HEK293 (cell line): ENCODE results near the gene MPV17L2.

ENCODE experiments used
- CTCF ChIA-PET: fragments of 350-600 bp; formaldehyde crosslinking; extraction: SDS; loops from one replicate; lab custom pipeline; 2021; ENCODE audit warnings: antibody characterized with exemption; lab: Yijun Ruan, JAX
- POLR2A ChIA-PET: fragments of 300-600 bp; formaldehyde crosslinking; extraction: SDS; loops from one replicate; lab custom pipeline; 2020; ENCODE audit warnings: antibody characterized with exemption, inconsistent platforms; lab: Yijun Ruan, JAX
- H3K27ac ChIP-seq: fragments of 200-500 bp; sonication (Bioruptor generic); 2 replicates; pipeline ENCODE4 v1.5.1; 2014; ENCODE audit warnings: low read depth, low read length, control low read depth, inconsistent platforms; ENCODE audit errors: extremely low read depth
- H3K36me3 ChIP-seq, 2 experiments: fragments of 200-500 bp in 1 of 2; sonication (Bioruptor generic) in 1 of 2; 1 replicate in 1 of 2; 2 replicates in 1 of 2; pipeline ENCODE4 v1.5.1; 2014 to 2017; ENCODE audit warnings: inconsistent platforms in 2 of 2, low read length in 2 of 2; ENCODE audit not compliant: control insufficient read depth in 2 of 2, insufficient read depth in 1 of 2
- H3K4me1 ChIP-seq: fragments of 200-500 bp; sonication (Bioruptor generic); 2 replicates; pipeline ENCODE4 v1.5.1; 2014; ENCODE audit warnings: mild to moderate bottlenecking, low read length, inconsistent platforms; ENCODE audit not compliant: control insufficient read depth, insufficient read depth
- H3K4me3 ChIP-seq: 2 replicates; pipeline ENCODE4 v1.5.1; 2011; ENCODE audit warnings: low read depth, mild to moderate bottlenecking, control low read depth, low read length, moderate library complexity
- H3K9me3 ChIP-seq: fragments of 200-500 bp; sonication (Bioruptor generic); 2 replicates; pipeline ENCODE4 v1.5.1; 2014; ENCODE audit warnings: low read depth, low read length, inconsistent platforms; ENCODE audit not compliant: control insufficient read depth, insufficient read depth
- INSM2 ChIP-seq: fragments of 450-650 bp; formaldehyde crosslinking; IDR thresholded peaks from 2 replicates; pipeline ENCODE4 v1.5.1; 2016; ENCODE audit warnings: missing biosample characterization, missing genetic modification characterization
- KLF9 ChIP-seq: fragments of 450-650 bp; formaldehyde crosslinking; IDR thresholded peaks from 2 replicates; pipeline ENCODE4 v1.5.1; 2016; ENCODE audit warnings: missing biosample characterization, missing genetic modification characterization, low read depth
- YY1 ChIP-seq: fragments of 450-650 bp; formaldehyde crosslinking; IDR thresholded peaks from 2 replicates; pipeline ENCODE4 v1.5.1; 2018; ENCODE audit warnings: missing biosample characterization, missing genetic modification characterization
- ZBTB17 ChIP-seq: fragments of 450-650 bp; formaldehyde crosslinking; IDR thresholded peaks from 2 replicates; pipeline ENCODE4 v1.5.1; 2016; ENCODE audit warnings: missing biosample characterization, missing genetic modification characterization
- ZFP3 ChIP-seq: fragments of 450-650 bp; formaldehyde crosslinking; IDR thresholded peaks from 2 replicates; pipeline ENCODE4 v1.5.1; 2016; ENCODE audit warnings: low read depth, missing biosample characterization, missing genetic modification characterization
- ZFP69B ChIP-seq: fragments of 450-650 bp; formaldehyde crosslinking; IDR thresholded peaks from 2 replicates; pipeline ENCODE4 v1.5.1; 2016; ENCODE audit warnings: missing biosample characterization, missing genetic modification characterization
- ZNF19 ChIP-seq: fragments of 450-650 bp; formaldehyde crosslinking; IDR thresholded peaks from 2 replicates; pipeline ENCODE4; 2016; ENCODE audit warnings: missing biosample characterization, missing genetic modification characterization, low read depth
- ZNF221 ChIP-seq: fragments of 450-650 bp; formaldehyde crosslinking; IDR thresholded peaks from 2 replicates; pipeline ENCODE4 v1.5.1; 2017; ENCODE audit warnings: missing biosample characterization, missing genetic modification characterization, borderline replicate concordance
- ZNF26 ChIP-seq: fragments of 450-650 bp; formaldehyde crosslinking; IDR thresholded peaks from 2 replicates; pipeline ENCODE4 v1.5.1; 2016; ENCODE audit warnings: missing biosample characterization, missing genetic modification characterization
- ZNF324 ChIP-seq: fragments of 450-650 bp; formaldehyde crosslinking; IDR thresholded peaks from 2 replicates; pipeline ENCODE4 v1.5.1; 2016; ENCODE audit warnings: missing biosample characterization, missing genetic modification characterization
- ZNF404 ChIP-seq: fragments of 450-650 bp; formaldehyde crosslinking; IDR thresholded peaks from 2 replicates; pipeline ENCODE4 v1.5.1; 2017; ENCODE audit warnings: missing biosample characterization, missing genetic modification characterization
- ZNF423 ChIP-seq: fragments of 450-650 bp; formaldehyde crosslinking; IDR thresholded peaks from 2 replicates; pipeline ENCODE4 v1.5.1; 2016; ENCODE audit warnings: missing biosample characterization, missing genetic modification characterization
- ZNF426 ChIP-seq: fragments of 450-650 bp; formaldehyde crosslinking; IDR thresholded peaks from 2 replicates; pipeline ENCODE4 v1.5.1; 2017; ENCODE audit warnings: missing biosample characterization, missing genetic modification characterization, mild to moderate bottlenecking, inconsistent platforms, moderate library complexity
- ZNF433 ChIP-seq: fragments of 450-650 bp; formaldehyde crosslinking; IDR thresholded peaks from 2 replicates; pipeline ENCODE4 v1.5.1; 2016; ENCODE audit warnings: missing biosample characterization, missing genetic modification characterization, low read depth
- ZNF48 ChIP-seq: fragments of 450-650 bp; formaldehyde crosslinking; IDR thresholded peaks from 2 replicates; pipeline ENCODE4 v1.5.1; 2016; ENCODE audit warnings: missing biosample characterization, missing genetic modification characterization
- ZNF544 ChIP-seq: fragments of 450-650 bp; formaldehyde crosslinking; IDR thresholded peaks from 2 replicates; pipeline ENCODE4 v1.5.0; 2017; ENCODE audit warnings: missing biosample characterization, missing genetic modification characterization
- ZNF600 ChIP-seq: fragments of 450-650 bp; formaldehyde crosslinking; IDR thresholded peaks from 2 replicates; pipeline ENCODE4 v1.5.1; 2016; ENCODE audit warnings: missing biosample characterization, missing genetic modification characterization
- ZNF610 ChIP-seq: fragments of 450-650 bp; formaldehyde crosslinking; IDR thresholded peaks from 2 replicates; pipeline ENCODE4 v1.5.1; 2016; ENCODE audit warnings: missing biosample characterization, missing genetic modification characterization, borderline replicate concordance
- ZNF692 ChIP-seq: fragments of 450-650 bp; formaldehyde crosslinking; IDR thresholded peaks from 2 replicates; pipeline ENCODE4 v1.5.1; 2016; ENCODE audit warnings: missing biosample characterization, missing genetic modification characterization
- ZNF768 ChIP-seq: fragments of 450-650 bp; formaldehyde crosslinking; IDR thresholded peaks from 2 replicates; pipeline ENCODE4 v1.5.1; 2018; ENCODE audit warnings: missing biosample characterization, mild to moderate bottlenecking, missing genetic modification characterization

MPV17L2 gene

GRCh38 chr19:18168673-18169381, 24.2 kb upstream of the MPV17L2 start:
- Histone ChIP-seq H3K27ac (no peak overlapping the region), H3K9me3 (no peaks in the 10 kb centered on the region), H3K36me3 (peaks cover 14 to 54% of the 10 kb centered on the region in 2 experiments; a peak in 2 of 3 replicates), H3K4me3 (no peak overlapping the region), H3K4me1 (no peaks in the 10 kb centered on the region)
- ChIA-PET POLR2A (interaction anchor here (1.1 kb wide), 1 partner anchor 105 kb away, joined by 6 read pairs; no protein-coding TSS in a partner anchor), CTCF (interaction anchor here (0.6 to 7.2 kb wide), 12 partner anchors 9 to 140 kb away, joined by 3 to 83 read pairs (median 3); no protein-coding TSS in a partner anchor)
- no peak for TF ChIP-seq KLF9 (tag by site-specific recombination)
- no peak for TF ChIP-seq ZFP69B (tag by site-specific recombination)
- TF ChIP-seq YY1 (tag by site-specific recombination) = no peak
- no peak for TF ChIP-seq ZNF610 (tag by site-specific recombination)
- no peak for TF ChIP-seq ZBTB17 (tag by site-specific recombination)
- no peak for TF ChIP-seq INSM2
- no peak for TF ChIP-seq ZNF19 (tag by site-specific recombination)
- no peak for TF ChIP-seq ZNF692 (tag by site-specific recombination)
- no peak for TF ChIP-seq ZNF544 (tag by site-specific recombination)

- peaks cover 0 to 45% of the 10 kb centered on the region in 2 experiments; a peak in 2 of 3 replicates for H3K36me3 ChIP-seq
- no peak overlapping the region for H3K4me3 ChIP-seq
- POLR2A ChIA-PET = interaction anchor here (0.6 kb wide), 1 partner anchor 18 kb away, joined by 3 read pairs; no protein-coding TSS in a partner anchor
- H3K9me3 ChIP-seq = no peaks in the 10 kb centered on the region
- TF ChIP-seq ZNF423 (tag by site-specific recombination) (no peak), ZNF48 (tag by site-specific recombination) (no peak), ZNF404 (tag by site-specific recombination) (no peak), ZNF324 (tag by site-specific recombination) (no peak), ZNF426 (tag by site-specific recombination) (no peak), KLF9 (tag by site-specific recombination) (no peak)
- CTCF ChIA-PET = interaction anchor here (0.8 to 1.6 kb wide), 6 partner anchors 10 to 107 kb away, joined by 3 to 8 read pairs (median 4); no protein-coding TSS in a partner anchor
- no peak overlapping the region for H3K27ac ChIP-seq
- no peaks in the 10 kb centered on the region for H3K4me1 ChIP-seq
These were observed 22.2 kb upstream of the MPV17L2 start for GRCh38 chr19:18170714-18171255.

- CTCF ChIA-PET = interaction anchor here (0.6 to 1.5 kb wide), 8 partner anchors 9 to 106 kb away, joined by 3 to 8 read pairs (median 4); no protein-coding TSS in a partner anchor
- no peak overlapping the region for H3K4me3 ChIP-seq
- H3K27ac ChIP-seq = no peak overlapping the region
- H3K4me1 ChIP-seq = no peaks in the 10 kb centered on the region
- H3K36me3 ChIP-seq = peaks cover 0 to 39% of the 10 kb centered on the region in 2 experiments; a peak in 2 of 3 replicates
- H3K9me3 ChIP-seq = no peaks in the 10 kb centered on the region
- POLR2A ChIA-PET = no interaction called here
- TF ChIP-seq ZNF221 (no peak), ZNF433 (tag by site-specific recombination) (no peak), INSM2 (no peak), ZNF600 (0 out of 2 replicates have a peak, but pooled peaks have one; percentile 45), ZFP3 (no peak), ZNF26 (tag by site-specific recombination) (no peak), ZNF768 (peak; percentile 91; the same call in 1 of the 2 replicates)
These were observed 21.3 kb upstream of the MPV17L2 start for GRCh38 chr19:18171605-18172327.
